HCT116 (cell line): ENCODE results near the gene NCKAP5. TPM values are rescaled to one million over a fixed set of nuclear protein-coding genes. Genes with fewer than 3 reads are reported as not detected.

Experiments used
- ATAC-seq: fragments of 200-7000 bp; cut with Tn5 transposase; 2 replicates; pipeline ENCODE4 v1.9.1; 2020; ENCODE audit warnings: mild to moderate bottlenecking, moderate library complexity
- BruUV-seq: library from RNA; stranded (reverse); fragments of 400-500 nt; replicated peaks from 2 replicates; lab custom pipeline; 2021; lab: Mats Ljungman, UMichigan
- CTCF ChIA-PET: fragments of 300-600 bp; sonication (Branson Sonifier 250); formaldehyde crosslinking; loops from one replicate; lab custom pipeline; 2021; ENCODE audit warnings: antibody characterized with exemption; lab: Charles Lee
- POLR2A ChIA-PET: fragments of 300-600, 350-600 bp; sonication (Branson Sonifier 250); formaldehyde crosslinking; loops from one replicate; lab custom pipeline; 2021; ENCODE audit warnings: antibody characterized with exemption; lab: Charles Lee
- RAD21 ChIA-PET, 2 experiments: fragments of 300-600 bp; sonication (Branson Sonifier 250); formaldehyde crosslinking; loops; one replicate each; lab custom pipeline; 2023; ENCODE audit warnings: low total read pairs in 2 of 2; ENCODE audit not compliant: uncharacterized antibody in 2 of 2, unreplicated experiment in 2 of 2, low non-redundant PET in 1 of 2; lab: Charles Lee
- DNase-seq: peaks from one replicate; pipeline ENCODE4 v3.0.0-alpha.2; 2010; ENCODE audit warnings: low read depth, low spot score
- H2AFZ ChIP-seq: fragments of 200-600 bp; shearing (Covaris generic), sonication (generic); 2 replicates; pipeline ENCODE4 v1.6.1; 2017; ENCODE audit warnings: low read depth, mixed run types, mixed read lengths, antibody characterized with exemption, low read length; ENCODE audit not compliant: poor library complexity, severe bottlenecking
- H3K27ac ChIP-seq: 2 replicates; pipeline ENCODE4 v1.5.1; 2012; ENCODE audit warnings: low read depth, low read length
- H3K27me3 ChIP-seq: fragments of 200-600 bp; sonication (generic); 2 replicates; pipeline ENCODE4 v1.6.1; 2016; ENCODE audit warnings: mixed run types, low read length, mixed read lengths; ENCODE audit not compliant: insufficient read depth
- H3K36me3 ChIP-seq, 2 experiments: fragments of 200-500 bp in 1 of 2; fragments of 200-600 bp in 1 of 2; sonication (Bioruptor generic) in 1 of 2; sonication (generic) in 1 of 2; 2 replicates each; pipeline versions ENCODE4 v1.5.1 to v1.6.1; 2014 to 2016; ENCODE audit warnings: low read length in 2 of 2, inconsistent platforms in 1 of 2, mixed read lengths in 1 of 2, mixed run types in 1 of 2; ENCODE audit not compliant: insufficient read depth in 2 of 2, control insufficient read depth in 1 of 2
- H3K4me1 ChIP-seq, 2 experiments: fragments of 200-600 bp in 1 of 2; sonication (generic) in 1 of 2; 2 replicates each; pipeline versions ENCODE4 v1.5.1 to v1.6.1; 2012 to 2017; ENCODE audit warnings: low read length in 2 of 2, inconsistent platforms in 1 of 2, mild to moderate bottlenecking in 1 of 2, mixed read lengths in 1 of 2, mixed run types in 1 of 2, moderate library complexity in 1 of 2; ENCODE audit not compliant: insufficient read depth in 2 of 2, control insufficient read depth in 1 of 2
- H3K4me2 ChIP-seq: fragments of 200-600 bp; sonication (generic); 2 replicates; pipeline ENCODE4 v1.6.1; 2017; ENCODE audit warnings: mixed run types, low read length, mixed read lengths
- H3K4me3 ChIP-seq, 2 experiments: fragments of 200-600 bp in 1 of 2; sonication (generic) in 1 of 2; replicated peaks in 1 of 2; 2 replicates each; pipeline ENCODE4 v1.5.1; 2011 to 2016; ENCODE audit warnings: low read length in 2 of 2, control low read depth in 1 of 2, low read depth in 1 of 2, mild to moderate bottlenecking in 1 of 2, mixed read lengths in 1 of 2, mixed run types in 1 of 2
- H3K79me2 ChIP-seq: fragments of 200-600 bp; sonication (generic); 2 replicates; pipeline ENCODE4 v1.6.1; 2017; ENCODE audit warnings: mild to moderate bottlenecking, mixed run types, low read length, moderate library complexity, mixed read lengths; ENCODE audit not compliant: insufficient read depth
- H3K9ac ChIP-seq: fragments of 200-600 bp; sonication (generic); 2 replicates; pipeline ENCODE4 v1.6.1; 2016; ENCODE audit warnings: low read length, mixed read lengths
- H3K9me2 ChIP-seq: fragments of 200-600 bp; sonication (generic), shearing (Covaris generic); 2 replicates; pipeline ENCODE4 v1.6.1; 2017; ENCODE audit warnings: mixed run types, mild to moderate bottlenecking, moderate library complexity; ENCODE audit not compliant: insufficient read depth
- H3K9me3 ChIP-seq, 2 experiments: fragments of 200-500 bp in 1 of 2; fragments of 200-600 bp in 1 of 2; sonication (Bioruptor generic) in 1 of 2; sonication (generic) in 1 of 2; 2 replicates each; pipeline ENCODE4 v1.6.1; 2014 to 2017; ENCODE audit warnings: low read length in 2 of 2, mixed read lengths in 2 of 2, inconsistent platforms in 1 of 2, low read depth in 1 of 2, mild to moderate bottlenecking in 1 of 2, mixed run types in 1 of 2, moderate library complexity in 1 of 2; ENCODE audit not compliant: control insufficient read depth in 1 of 2, insufficient read depth in 1 of 2
- H4K20me1 ChIP-seq: fragments of 200-600 bp; sonication (generic), shearing (Covaris generic); 2 replicates; pipeline ENCODE4 v1.6.1; 2017; ENCODE audit warnings: mixed run types, mild to moderate bottlenecking, moderate library complexity; ENCODE audit not compliant: insufficient read depth
- ATF3 ChIP-seq: IDR thresholded peaks from 2 replicates; pipeline ENCODE4 v1.6.1; 2012
- CBX3 ChIP-seq: IDR thresholded peaks from 2 replicates; pipeline ENCODE4 v1.6.1; 2012; ENCODE audit warnings: low read depth
- CEBPB ChIP-seq: IDR thresholded peaks from 2 replicates; pipeline ENCODE4 v1.6.1; 2012; ENCODE audit warnings: low read depth
- EGR1 ChIP-seq: IDR thresholded peaks from 2 replicates; pipeline ENCODE4 v1.6.1; 2012; ENCODE audit warnings: low read depth
- ELF1 ChIP-seq: IDR thresholded peaks from 2 replicates; pipeline ENCODE4 v1.6.1; 2012; ENCODE audit warnings: low read depth, borderline replicate concordance
- EZH2 ChIP-seq: fragments of 200-600 bp; sonication (generic); IDR thresholded peaks from 2 replicates; pipeline ENCODE4 v1.6.1; 2017; ENCODE audit warnings: antibody characterized with exemption, mixed run types
- FOSL1 ChIP-seq: IDR thresholded peaks from 2 replicates; pipeline ENCODE4 v1.6.1; 2012; ENCODE audit warnings: low read depth
- JUND ChIP-seq: IDR thresholded peaks from 2 replicates; pipeline ENCODE4 v1.6.1; 2012
- MAX ChIP-seq: IDR thresholded peaks from 2 replicates; pipeline ENCODE4 v1.6.1; 2012
- POLR2AphosphoS5 ChIP-seq: IDR thresholded peaks from 2 replicates; pipeline ENCODE4 v1.6.1; 2011; ENCODE audit warnings: mild to moderate bottlenecking, low read depth, low read length, moderate library complexity
- RAD21 ChIP-seq: IDR thresholded peaks from 2 replicates; pipeline ENCODE4 v1.6.1; 2012; ENCODE audit warnings: low read depth, mild to moderate bottlenecking
- SP1 ChIP-seq: IDR thresholded peaks from 2 replicates; pipeline ENCODE4 v1.6.1; 2012; ENCODE audit warnings: low read depth
- SRF ChIP-seq: IDR thresholded peaks from 2 replicates; pipeline ENCODE4 v1.6.1; 2012; ENCODE audit warnings: low read depth
- YY1 ChIP-seq: IDR thresholded peaks from 2 replicates; pipeline ENCODE4 v1.6.1; 2011; ENCODE audit warnings: low read length, low read depth, moderate library complexity, mild to moderate bottlenecking; ENCODE audit not compliant: insufficient replicate concordance; ENCODE audit errors: extremely low read depth
- ZNF274 ChIP-seq: fragments of 200-500 bp; sonication (Bioruptor generic); IDR thresholded peaks from 2 replicates; pipeline ENCODE4 v1.6.1; 2014; ENCODE audit warnings: mild to moderate bottlenecking, low read depth, low read length, inconsistent platforms
- intact Hi-C: fragments of 100-400 bp; cut with micrococcal nuclease; formaldehyde crosslinking; loops from 2 replicates; pipeline ENCODE4 v1.10.0; 2022
- total RNA-seq: library from RNA; stranded (reverse); gene quantifications from one replicate; pipeline ENCODE4 v1.2.1, GENCODE V29; 2021; ENCODE audit not compliant: unreplicated experiment
- TF ChIP-seq, protein P1 (sequence below), 3 experiments: fragments of 200-600 bp in 1 of 3; sonication (generic) in 1 of 3; IDR thresholded peaks in 2 of 3; conservative IDR thresholded peaks in 1 of 3; 2 replicates each; pipeline ENCODE4 v1.5.1; 2012 to 2017; ENCODE audit warnings: low read depth in 2 of 3, low read length in 2 of 3, antibody characterized with exemption in 1 of 3, borderline replicate concordance in 1 of 3, control low read depth in 1 of 3, mild to moderate bottlenecking in 1 of 3, mixed read lengths in 1 of 3, mixed run types in 1 of 3, moderate library complexity in 1 of 3; ENCODE audit not compliant: insufficient read depth in 1 of 3

The NCKAP5 gene
- total RNA-seq, 1 experiment from 2014 or later = 0.30 TPM

DNA sequence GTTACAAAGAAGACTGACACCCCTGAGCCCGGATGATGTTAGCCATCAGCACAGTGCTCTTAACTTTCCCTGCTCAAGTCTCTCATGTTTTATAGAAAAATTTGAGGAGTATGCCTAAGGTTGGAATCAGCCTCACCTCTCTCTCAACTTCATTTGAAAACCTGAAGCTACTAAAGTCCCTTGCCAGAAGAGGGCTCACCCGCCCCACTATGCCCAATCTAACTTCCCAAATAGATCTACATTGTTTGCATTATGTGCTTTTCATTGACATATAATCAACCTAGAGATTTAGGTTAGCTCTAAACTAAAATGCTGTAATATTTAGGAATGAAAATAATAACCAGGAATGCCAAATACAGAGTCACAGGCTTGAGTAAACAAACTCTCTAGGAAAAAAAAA, 305.4 kb downstream of the NCKAP5 start:
- Histone ChIP-seq H3K27ac (no peak overlapping the region), H3K9ac (no peak overlapping the region), H3K9me2 (no peaks in the 10 kb centered on the region), H3K27me3 (no peaks in the 10 kb centered on the region), H2AFZ (no peak overlapping the region), H3K36me3 (no peaks in the 10 kb centered on the region), H3K4me2 (no peak overlapping the region), H4K20me1 (no peaks in the 10 kb centered on the region), H3K79me2 (no peaks in the 10 kb centered on the region), H3K4me1 (no peaks in the 10 kb centered on the region), H3K4me3 (no peak overlapping the region), H3K9me3 (no peaks in the 10 kb centered on the region)
- no peak for DNase-seq
- ChIA-PET CTCF (interaction anchor here (0.6 to 1.2 kb wide), 3 partner anchors 256 to 581 kb away, joined by 3 to 5 read pairs (median 3); no protein-coding TSS in a partner anchor), POLR2A (no interaction called here), RAD21 (interaction anchor here in 1 of 2 experiments (0.7 kb wide), 1 partner anchor 1115 kb away, joined by 3 read pairs; no protein-coding TSS in a partner anchor)
- intact Hi-C loops = no loop called here
- BruUV-seq = no TSS peak
- TF ChIP-seq RAD21 (peak; percentile 26; the same call in 1 of the 2 replicates), ELF1 (no peak)
- no peak for ATAC-seq

DNA sequence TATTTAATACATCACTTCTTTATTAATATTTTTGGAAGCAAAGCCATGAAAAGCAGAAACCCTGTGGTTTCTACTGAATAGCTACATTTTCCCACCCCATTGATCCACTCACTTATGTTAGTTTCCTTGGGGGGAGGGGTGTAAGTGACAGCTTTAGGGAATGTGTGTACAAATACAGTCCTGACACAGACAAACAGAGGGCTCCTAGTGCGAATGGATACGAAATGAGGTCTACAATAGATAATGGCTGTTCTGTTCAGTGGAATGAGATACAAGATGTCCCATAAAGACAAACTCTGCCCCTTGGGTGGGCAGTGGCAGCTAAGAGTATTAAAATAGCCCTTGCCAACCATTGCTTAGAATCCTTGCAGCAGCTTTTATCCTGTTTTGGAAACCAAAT, 312.9 kb downstream of the NCKAP5 start:
- no peaks in the 10 kb centered on the region for H4K20me1 ChIP-seq
- DNase-seq (no peak), ATAC-seq (no peak)
- no peaks in the 10 kb centered on the region for H3K79me2 ChIP-seq
- POLR2A ChIA-PET = no interaction called here
- H3K27me3 ChIP-seq = no peaks in the 10 kb centered on the region
- H3K4me1 ChIP-seq = no peaks in the 10 kb centered on the region
- H3K27ac ChIP-seq = no peak overlapping the region
- H3K9me2 ChIP-seq = no peaks in the 10 kb centered on the region
- intact Hi-C loops = no loop called here
- no peak overlapping the region for H3K4me2 ChIP-seq
- H3K9ac ChIP-seq = no peak overlapping the region
- BruUV-seq = no TSS peak
- H3K4me3 ChIP-seq = no peak overlapping the region
- CTCF ChIA-PET = no interaction called here
- no peak overlapping the region for H2AFZ ChIP-seq
- RAD21 ChIA-PET = no interaction called here
- H3K9me3 ChIP-seq = no peaks in the 10 kb centered on the region
- TF ChIP-seq EZH2 (no peak), EGR1 (no peak), JUND (no peak), RAD21 (no peak), SP1 (no peak), ZNF274 (no peak), MAX (no peak), CBX3 (no peak), SRF (no peak), POLR2AphosphoS5 (no peak), ATF3 (no peak), CEBPB (no peak), FOSL1 (no peak), YY1 (no peak)
- TF ChIP-seq, protein P1, sequence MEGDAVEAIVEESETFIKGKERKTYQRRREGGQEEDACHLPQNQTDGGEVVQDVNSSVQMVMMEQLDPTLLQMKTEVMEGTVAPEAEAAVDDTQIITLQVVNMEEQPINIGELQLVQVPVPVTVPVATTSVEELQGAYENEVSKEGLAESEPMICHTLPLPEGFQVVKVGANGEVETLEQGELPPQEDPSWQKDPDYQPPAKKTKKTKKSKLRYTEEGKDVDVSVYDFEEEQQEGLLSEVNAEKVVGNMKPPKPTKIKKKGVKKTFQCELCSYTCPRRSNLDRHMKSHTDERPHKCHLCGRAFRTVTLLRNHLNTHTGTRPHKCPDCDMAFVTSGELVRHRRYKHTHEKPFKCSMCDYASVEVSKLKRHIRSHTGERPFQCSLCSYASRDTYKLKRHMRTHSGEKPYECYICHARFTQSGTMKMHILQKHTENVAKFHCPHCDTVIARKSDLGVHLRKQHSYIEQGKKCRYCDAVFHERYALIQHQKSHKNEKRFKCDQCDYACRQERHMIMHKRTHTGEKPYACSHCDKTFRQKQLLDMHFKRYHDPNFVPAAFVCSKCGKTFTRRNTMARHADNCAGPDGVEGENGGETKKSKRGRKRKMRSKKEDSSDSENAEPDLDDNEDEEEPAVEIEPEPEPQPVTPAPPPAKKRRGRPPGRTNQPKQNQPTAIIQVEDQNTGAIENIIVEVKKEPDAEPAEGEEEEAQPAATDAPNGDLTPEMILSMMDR (IDR thresholded peaks at IDR 0.05 in 2 of 3, conservative IDR thresholded peaks at IDR 0.05 in 1 of 3; ENCODE audit: borderline replicate concordance in 1 of 3, insufficient read depth in 1 of 3, low read depth in 2 of 3, low read length in 2 of 3) = no peak
- H3K36me3 ChIP-seq = no peaks in the 10 kb centered on the region
